ENCODE data around the gene FILIP1.

FILIP1 gene

DNA sequence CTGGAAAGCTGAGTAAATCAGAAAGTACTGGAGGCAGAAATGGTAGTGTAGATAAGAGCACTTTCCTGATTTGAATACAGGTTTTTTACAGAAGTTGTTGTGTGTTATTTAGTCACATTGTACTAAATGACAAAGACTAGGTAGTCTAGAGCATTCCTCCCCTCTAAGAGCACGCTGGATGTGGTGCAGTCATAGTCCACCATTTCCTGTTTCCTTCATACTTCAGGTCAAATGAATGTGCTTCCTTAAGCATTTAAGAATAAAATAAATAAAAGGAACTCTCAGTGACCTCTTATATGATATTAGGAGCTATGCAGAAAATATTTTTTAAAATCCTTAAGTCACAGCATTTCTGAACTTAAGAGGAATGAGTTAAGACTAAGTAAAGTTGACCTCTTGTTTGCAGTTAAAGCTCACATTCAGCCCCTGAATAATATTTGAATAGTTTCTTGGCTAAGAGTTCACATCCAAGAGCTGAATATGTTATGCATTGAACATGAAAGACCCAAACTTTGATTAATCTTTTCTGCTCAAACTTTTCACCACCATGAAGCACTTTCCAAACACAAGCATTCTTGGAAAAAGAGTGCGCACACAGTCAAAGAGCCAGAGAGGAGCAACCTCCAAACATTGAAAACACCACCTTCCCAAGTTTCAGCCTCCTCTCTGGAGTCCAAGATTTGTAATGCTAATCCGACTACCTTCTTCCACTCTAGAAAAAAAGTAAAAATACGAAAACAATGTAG lies 155.6 kb downstream of the FILIP1 start:
- TF ChIP-seq, protein P1, sequence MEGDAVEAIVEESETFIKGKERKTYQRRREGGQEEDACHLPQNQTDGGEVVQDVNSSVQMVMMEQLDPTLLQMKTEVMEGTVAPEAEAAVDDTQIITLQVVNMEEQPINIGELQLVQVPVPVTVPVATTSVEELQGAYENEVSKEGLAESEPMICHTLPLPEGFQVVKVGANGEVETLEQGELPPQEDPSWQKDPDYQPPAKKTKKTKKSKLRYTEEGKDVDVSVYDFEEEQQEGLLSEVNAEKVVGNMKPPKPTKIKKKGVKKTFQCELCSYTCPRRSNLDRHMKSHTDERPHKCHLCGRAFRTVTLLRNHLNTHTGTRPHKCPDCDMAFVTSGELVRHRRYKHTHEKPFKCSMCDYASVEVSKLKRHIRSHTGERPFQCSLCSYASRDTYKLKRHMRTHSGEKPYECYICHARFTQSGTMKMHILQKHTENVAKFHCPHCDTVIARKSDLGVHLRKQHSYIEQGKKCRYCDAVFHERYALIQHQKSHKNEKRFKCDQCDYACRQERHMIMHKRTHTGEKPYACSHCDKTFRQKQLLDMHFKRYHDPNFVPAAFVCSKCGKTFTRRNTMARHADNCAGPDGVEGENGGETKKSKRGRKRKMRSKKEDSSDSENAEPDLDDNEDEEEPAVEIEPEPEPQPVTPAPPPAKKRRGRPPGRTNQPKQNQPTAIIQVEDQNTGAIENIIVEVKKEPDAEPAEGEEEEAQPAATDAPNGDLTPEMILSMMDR (IDR thresholded peaks at IDR 0.05): no peak

DNA sequence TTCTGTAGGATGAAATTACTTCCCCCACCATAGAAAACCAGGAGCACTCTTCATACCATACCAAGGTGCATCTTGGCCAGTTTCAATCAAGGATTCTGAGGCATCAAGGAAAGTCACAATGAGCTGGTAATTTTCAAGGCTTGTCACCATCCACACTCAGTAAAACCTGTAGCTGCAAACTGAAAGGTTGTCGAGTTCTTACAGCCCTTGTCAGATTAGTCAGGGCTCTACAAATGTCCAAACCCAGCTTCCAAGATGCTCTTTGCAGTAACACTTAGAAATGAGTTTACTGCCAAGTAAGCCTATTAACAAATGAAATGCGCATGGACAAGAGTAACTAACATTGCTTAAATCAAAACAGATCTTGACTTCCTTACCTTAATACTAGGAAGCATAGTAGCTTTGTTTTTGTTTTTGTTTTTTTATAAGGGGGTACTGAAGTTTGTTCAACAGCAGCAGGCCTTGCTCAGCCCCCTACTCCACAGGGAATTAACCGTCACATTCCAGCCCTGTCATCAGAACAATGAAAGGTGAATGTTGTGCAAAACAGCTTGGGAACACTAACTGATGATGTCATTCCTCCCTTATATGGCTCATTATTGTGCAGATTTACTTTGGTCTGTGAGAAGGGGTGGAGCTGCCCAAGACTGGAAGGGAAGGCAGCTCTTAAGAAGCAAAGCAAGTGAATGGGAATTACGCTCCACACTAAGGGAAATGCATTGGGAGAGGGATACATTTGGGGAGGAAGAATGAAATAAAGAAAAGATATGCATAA lies 159.1 kb downstream of the FILIP1 start:
- TF ChIP-seq, protein P1 (IDR thresholded peaks at IDR 0.05): no peak

DNA sequence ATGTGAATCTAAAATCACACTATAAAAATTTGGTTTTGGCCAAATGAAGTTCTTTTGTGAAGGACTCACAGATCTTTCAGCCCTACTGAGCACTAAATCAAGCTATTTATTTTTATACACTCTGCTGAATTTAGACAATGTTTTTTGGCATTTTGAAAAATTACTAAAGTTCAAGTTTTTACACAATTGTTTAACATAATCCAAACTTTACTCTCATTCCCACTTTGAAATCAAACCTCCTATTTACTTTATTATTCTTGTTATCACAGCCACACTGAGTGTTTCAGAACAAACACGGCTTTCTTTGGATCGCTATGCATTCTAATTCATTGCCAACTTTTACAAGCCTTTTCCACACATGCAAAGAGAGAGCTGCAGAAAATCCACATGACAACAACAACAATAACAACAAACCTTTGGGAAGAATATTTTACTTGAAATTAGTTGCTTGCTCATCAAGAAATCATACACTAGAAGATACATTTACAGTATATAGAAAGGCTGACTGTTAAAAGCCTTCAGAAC lies 159.9 kb downstream of the FILIP1 start:
- TF ChIP-seq, protein P1 (IDR thresholded peaks at IDR 0.05): no peak

DNA sequence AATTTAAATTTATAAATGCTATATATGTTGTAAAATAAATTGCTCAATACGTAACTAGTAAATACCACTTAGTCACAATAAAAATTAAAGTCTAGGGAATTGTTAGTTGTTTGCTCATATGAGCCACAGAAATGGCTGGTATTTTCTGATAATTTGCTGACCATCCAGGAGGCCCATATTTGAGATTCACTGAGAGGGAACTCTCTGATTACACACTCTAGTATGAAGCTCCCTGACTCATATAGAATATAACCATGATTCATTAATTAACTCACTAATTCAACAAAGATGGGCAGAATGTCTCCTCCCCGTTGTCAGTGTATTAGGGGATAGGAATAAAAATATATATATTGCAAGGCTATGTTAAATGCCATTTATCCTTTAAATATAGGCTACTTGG lies 162.4 kb downstream of the FILIP1 start:
- TF ChIP-seq, protein P1 (IDR thresholded peaks at IDR 0.05): no peak

DNA sequence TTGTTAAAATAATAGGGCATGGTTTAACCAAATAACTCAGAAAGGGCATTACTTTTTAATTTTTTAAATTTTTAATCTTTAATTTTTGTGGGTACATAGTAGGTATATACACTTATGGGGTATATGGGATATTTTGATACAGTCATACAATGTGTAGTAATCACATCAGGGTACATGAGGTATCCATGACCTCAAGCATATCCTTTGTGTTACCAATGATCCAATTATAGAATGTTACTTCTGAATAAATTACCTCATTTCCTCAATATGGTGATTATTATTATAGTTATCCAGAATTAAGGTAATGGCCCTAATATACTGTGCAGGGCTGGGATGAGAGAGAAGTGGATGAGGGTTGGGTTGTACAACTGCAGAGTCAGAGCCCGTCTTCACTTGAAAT lies 163.9 kb downstream of the FILIP1 start:
- TF ChIP-seq, protein P1 (IDR thresholded peaks at IDR 0.05): no peak

DNA sequence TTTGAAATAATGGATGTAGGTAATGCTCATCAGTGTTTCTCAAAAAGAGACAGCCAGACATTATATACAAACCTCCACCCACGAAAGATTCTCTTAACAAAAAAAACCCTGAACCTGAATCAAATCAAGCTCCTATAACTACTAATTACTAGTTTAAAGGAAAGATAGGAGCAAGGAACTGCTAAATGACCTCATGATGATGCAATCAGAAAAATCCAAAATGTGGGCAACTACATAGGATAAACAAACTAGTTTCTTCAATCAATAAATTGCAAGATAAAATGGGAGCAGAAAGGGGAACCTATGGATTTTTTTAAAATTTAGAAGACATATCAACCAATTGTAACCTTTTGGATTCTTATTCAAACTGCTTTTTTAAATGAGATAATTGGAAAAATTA lies 165.8 kb downstream of the FILIP1 start:
- TF ChIP-seq, protein P1 (IDR thresholded peaks at IDR 0.05): no peak

DNA sequence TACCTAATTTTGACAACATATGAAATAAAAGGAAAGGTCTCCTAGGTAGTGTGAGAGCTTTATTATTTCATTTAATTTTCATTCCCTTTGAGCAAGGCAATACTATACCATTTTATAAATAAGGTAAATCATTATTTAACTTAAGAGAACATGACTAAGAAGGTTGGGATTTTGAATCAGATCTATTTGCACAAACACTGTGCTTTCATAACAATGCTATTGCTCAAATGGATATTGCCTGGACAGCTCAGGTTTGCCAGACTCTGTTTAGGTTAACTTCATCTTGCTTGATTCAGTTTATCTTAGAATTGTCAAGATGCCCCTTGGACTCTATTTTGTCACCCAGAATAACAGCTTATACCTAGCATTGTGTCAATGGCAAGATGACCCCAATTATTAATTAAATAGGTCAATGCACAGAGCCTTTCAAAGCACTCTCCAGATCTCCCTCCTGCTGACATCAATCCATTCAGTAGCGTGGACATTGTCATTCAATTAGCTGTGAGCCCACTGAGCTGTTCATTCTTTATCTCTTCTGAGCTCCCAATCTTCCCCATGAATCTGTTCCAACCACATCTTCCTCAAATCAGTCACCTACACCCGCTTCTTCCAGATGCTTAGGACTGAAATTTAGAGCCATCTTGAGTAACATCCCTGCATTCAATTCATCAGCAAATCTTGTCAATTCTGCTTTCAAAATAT lies 166.9 kb downstream of the FILIP1 start:
- TF ChIP-seq, protein P1 (IDR thresholded peaks at IDR 0.05): no peak
